Measurements from ENCODE around the gene KRT3. TPM values are rescaled to one million over a fixed set of nuclear protein-coding genes. Genes with fewer than 3 reads are reported as not detected.

The KRT3 gene
- total RNA-seq, 2 donors from 2014 or later, result not detected

DNA sequence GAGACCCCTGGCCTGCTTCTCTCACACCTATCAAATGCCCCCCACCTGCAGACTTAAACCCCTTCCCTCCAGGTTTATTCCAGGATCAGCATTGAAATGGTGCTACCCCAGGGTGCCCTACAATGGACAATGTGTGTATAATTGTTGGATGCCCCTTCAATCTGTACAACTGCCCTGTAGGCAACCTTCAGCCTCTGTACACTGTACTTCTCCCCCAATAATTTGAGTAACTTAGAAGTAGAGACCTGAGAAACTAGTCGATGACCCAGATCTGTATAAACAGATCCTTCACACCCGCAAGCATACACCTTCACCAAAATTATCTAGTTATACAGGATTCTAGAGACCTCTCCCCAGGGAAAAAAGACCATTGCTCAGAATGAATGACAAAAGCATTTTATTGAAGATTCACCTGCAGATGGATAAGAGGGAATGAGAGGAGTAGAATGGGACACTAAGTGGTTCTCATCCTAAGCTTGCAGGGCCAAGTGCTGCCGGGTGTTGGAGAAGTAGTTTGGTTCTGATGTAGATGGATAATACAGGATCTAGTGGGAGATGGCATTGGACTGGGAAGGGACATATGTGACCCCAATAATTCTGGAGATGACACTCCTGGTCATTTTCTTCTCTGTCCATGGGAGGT is 10.4 kb upstream of the KRT3 start:
- H3K9me3 ChIP-seq (ENCODE audit: control insufficient read depth, low read length, poor library complexity, severe bottlenecking), result no peaks in the 10 kb centered on the region
- H3K4me3 Mint-ChIP-seq, result no peak overlapping the region
- peaks cover 56% of the 10 kb centered on the region for H3K27me3 Mint-ChIP-seq
- ATAC-seq, result no peak
- no peak overlapping the region for H3K27ac Mint-ChIP-seq
- peaks cover 3% of the 10 kb centered on the region for H3K36me3 Mint-ChIP-seq (ENCODE audit: low read depth)
- H3K4me1 Mint-ChIP-seq, result no peaks in the 10 kb centered on the region
- DNase-seq, result no peak

DNA sequence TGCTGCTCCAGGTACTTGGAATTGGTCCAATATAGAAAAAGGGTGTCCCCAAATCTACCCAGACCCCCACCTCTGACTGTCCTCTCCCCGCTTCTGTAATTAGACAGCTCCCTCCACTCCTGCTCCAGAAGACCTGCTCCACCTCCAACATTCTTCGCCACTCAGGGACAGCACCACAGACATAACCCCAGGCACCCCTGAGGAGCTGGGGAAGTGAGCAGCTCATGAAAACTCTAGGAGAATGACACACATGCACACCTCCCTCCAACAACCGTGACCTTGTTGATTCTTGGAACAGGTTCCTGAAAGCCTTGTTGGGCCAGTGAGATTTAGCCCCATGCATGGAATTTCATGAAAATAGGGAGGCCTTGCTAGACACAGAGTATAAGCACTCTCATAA is 9.8 kb upstream of the KRT3 start:
- H3K4me3 Mint-ChIP-seq, result no peak overlapping the region
- H3K27ac Mint-ChIP-seq, result no peak overlapping the region
- ATAC-seq, result no peak
- no peak for DNase-seq
- H3K4me1 Mint-ChIP-seq, result no peaks in the 10 kb centered on the region
- H3K27me3 Mint-ChIP-seq, result peaks cover 59% of the 10 kb centered on the region
- no peaks in the 10 kb centered on the region for H3K9me3 ChIP-seq (ENCODE audit: control insufficient read depth, low read length, poor library complexity, severe bottlenecking)
- H3K36me3 Mint-ChIP-seq (ENCODE audit: low read depth), result peaks cover 3% of the 10 kb centered on the region

DNA sequence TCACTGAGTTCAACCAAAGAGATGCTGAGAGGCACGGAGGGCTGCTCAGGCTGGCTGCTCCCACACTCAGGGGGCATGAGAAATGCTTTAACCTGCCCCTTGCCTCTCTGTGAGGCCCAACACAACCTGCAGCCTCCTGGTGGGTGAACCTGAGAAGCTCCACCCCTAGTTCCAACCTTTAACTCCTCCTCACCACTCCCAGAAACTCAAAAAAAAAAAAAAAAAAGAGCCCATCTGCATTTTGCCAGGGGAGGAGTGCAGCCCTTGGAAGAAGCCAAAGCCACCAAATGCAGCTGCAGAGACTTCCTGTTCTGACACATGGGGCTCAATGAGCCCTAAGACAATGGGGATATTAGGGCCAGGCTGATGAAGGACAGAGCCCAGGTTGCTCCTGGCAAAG is 9.1 kb upstream of the KRT3 start:
- no peaks in the 10 kb centered on the region for H3K9me3 ChIP-seq (ENCODE audit: control insufficient read depth, low read length, poor library complexity, severe bottlenecking)
- Mint-ChIP-seq H3K27me3 (peaks cover 60% of the 10 kb centered on the region), H3K36me3 (ENCODE audit: low read depth) (peaks cover 3% of the 10 kb centered on the region), H3K4me1 (no peaks in the 10 kb centered on the region), H3K27ac (no peak overlapping the region), H3K4me3 (no peak overlapping the region)
- DNase-seq (no peak), ATAC-seq (no peak)

DNA sequence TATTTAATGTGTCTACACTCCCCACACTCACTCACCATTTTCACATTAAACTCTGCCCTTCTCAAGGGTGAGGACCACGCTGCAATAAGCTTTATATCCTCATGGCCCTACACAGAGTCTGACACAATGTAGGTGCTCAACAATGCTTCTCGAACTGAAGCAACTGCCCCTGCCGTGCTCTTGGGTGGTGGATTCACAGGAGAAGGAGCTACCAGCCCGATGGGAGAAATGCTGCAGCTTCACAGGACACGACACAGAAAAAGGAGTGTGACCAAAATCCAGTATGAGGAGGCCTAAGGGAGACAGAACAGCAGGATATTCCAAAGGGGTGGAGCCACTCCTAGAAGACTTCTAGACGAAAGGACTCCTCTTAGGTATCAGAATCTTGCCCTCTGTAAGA is 6.5 kb upstream of the KRT3 start:
- no peaks in the 10 kb centered on the region for H3K9me3 ChIP-seq (ENCODE audit: control insufficient read depth, low read length, poor library complexity, severe bottlenecking)
- Mint-ChIP-seq H3K4me1 (no peaks in the 10 kb centered on the region), H3K36me3 (ENCODE audit: low read depth) (peaks cover 5% of the 10 kb centered on the region), H3K27me3 (peaks cover 53% of the 10 kb centered on the region), H3K4me3 (no peak overlapping the region), H3K27ac (no peak overlapping the region)
- DNase-seq (no peak), ATAC-seq (no peak)

DNA sequence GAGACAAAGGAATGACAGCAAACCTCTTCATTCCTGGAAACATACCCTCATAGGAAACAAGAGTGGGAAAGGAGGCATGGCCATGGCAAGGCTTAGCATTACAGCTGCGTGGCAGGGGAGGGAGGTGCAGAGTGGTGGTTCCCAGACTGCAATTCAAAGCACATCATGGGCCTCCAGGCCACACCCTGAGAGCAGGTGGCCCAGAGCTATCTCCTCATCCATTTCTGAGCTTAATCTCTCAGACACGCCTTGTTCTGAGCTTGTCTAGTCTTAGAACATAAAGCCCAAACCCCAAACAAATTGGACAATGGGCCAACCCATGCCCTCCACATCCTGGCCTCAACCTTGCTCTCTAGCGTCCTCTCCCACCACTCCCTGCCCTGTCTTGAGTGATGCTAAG is 5.9 kb upstream of the KRT3 start:
- no peak overlapping the region for H3K27ac Mint-ChIP-seq
- DNase-seq (no peak), ATAC-seq (no peak)
- H3K36me3 Mint-ChIP-seq (ENCODE audit: low read depth), result peaks cover 5% of the 10 kb centered on the region
- H3K9me3 ChIP-seq (ENCODE audit: control insufficient read depth, low read length, poor library complexity, severe bottlenecking), result no peaks in the 10 kb centered on the region
- peaks cover 47% of the 10 kb centered on the region for H3K27me3 Mint-ChIP-seq
- no peaks in the 10 kb centered on the region for H3K4me1 Mint-ChIP-seq
- H3K4me3 Mint-ChIP-seq, result no peak overlapping the region

DNA sequence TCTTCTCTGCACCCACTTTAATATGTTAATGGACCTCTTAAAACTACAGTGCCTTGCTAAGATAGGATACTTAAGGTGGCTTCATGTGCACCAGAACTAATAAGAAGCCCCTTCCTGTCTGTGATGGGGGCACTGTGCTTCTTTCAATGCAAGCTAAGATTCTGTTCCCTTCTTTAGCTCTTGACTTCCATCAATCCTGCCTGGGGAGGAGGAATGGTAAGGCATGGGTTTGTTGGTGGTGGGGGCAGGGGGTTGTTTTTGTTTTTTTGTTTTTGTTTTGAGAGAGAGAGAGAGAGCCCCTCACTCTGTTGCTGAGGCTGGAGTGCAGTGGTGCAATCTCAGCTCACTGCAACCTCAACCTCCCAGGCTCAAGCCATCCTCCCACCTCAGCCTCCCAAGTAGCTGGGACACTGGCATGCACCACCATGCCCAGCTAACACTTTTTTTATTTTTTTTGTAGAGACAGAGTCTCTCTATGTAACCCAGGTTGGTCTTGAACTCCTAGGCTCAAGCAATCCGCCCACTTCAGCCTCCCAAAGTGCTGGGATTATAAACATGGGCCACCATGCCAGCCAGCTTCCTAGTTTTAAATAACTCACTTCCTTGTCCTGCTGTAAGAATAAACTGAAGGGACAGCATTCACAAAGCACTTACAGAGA is 4.5 kb upstream of the KRT3 start:
- Mint-ChIP-seq H3K4me3 (no peak overlapping the region), H3K4me1 (no peaks in the 10 kb centered on the region), H3K27me3 (peaks cover 42% of the 10 kb centered on the region), H3K36me3 (ENCODE audit: low read depth) (peaks cover 5% of the 10 kb centered on the region), H3K27ac (no peak overlapping the region)
- no peak for ATAC-seq
- DNase-seq, result no peak
- no peaks in the 10 kb centered on the region for H3K9me3 ChIP-seq (ENCODE audit: control insufficient read depth, low read length, poor library complexity, severe bottlenecking)

DNA sequence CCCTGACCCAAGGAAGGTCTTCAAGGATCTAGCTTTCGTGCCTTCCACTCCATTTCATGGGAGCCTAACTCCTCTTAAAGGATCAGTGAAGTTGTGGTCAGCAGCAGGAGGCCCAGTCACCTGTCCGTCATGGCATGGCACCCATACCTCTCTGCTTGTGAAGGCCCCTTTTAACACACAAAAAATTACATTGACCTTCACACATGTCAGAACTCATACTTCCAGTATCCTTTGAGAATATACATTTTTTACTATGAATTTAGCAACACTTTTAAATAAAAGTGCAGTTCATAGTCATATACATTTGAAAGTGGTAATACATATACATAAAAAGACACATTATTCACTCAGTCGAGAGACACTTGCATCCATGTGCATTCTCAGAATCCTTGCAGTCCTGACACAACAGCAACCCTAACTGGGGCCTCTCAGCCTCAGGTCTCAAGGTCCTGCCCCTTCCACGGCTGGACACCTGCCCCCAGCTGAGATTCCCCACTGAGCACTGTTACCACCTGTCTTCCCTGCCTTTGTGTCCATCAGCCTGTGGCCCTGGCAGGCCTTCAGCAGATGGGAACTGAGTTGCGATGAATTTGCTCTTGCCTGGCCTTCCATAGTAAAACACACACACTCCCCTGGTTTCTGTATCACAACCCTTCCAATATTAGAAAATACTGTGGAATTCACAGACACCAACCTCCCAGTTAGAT is 3.7 kb upstream of the KRT3 start:
- H3K4me3 Mint-ChIP-seq, result no peak overlapping the region
- H3K27me3 Mint-ChIP-seq, result peaks cover 43% of the 10 kb centered on the region
- H3K36me3 Mint-ChIP-seq (ENCODE audit: low read depth), result peaks cover 5% of the 10 kb centered on the region
- ATAC-seq (no peak), DNase-seq (no peak)
- no peaks in the 10 kb centered on the region for H3K4me1 Mint-ChIP-seq
- no peak overlapping the region for H3K27ac Mint-ChIP-seq
- no peaks in the 10 kb centered on the region for H3K9me3 ChIP-seq (ENCODE audit: control insufficient read depth, low read length, poor library complexity, severe bottlenecking)

DNA sequence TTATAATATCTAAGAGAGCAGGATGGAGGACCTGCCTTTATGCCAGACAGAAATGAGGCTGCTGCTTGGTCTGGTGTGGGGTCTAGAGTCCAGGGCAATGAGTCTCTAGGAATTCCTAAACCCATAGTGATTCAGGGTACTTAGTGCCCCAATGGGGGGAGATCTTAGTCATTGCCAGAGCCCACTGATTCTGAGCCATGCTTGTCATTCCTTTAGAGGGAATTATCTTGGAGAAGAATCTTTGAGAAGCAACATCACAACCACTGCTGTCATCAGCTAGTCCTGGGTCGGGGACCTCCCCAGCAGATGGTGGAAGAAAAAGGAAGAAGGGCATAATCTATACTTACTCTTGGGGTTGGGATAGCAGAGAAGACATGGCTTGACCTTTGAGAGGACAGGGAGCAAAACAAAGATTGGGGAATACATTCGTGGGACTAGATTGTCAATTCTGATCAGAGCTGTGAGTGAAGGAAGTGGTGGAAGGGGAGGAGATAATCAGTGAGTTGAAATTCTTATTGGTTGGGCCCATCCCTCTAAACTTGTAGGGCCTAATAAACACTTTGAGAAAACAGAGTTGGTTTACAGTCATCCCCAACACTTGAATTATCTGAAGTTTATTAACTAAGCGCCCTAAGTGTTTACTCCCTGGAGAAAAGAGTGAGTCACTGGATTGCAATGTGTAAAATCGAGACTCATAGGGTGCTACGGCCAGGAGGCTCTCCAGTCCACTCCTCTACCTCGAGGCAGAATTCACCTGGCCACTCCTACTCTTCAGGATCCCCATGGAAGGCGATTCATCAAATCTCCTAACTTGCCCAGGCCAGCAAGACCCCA is 3.0 kb upstream of the KRT3 start:
- Mint-ChIP-seq H3K27ac (no peak overlapping the region), H3K27me3 (peaks cover 46% of the 10 kb centered on the region), H3K4me1 (no peaks in the 10 kb centered on the region), H3K4me3 (no peak overlapping the region), H3K36me3 (ENCODE audit: low read depth) (peaks cover 5% of the 10 kb centered on the region)
- no peak for DNase-seq
- H3K9me3 ChIP-seq (ENCODE audit: control insufficient read depth, low read length, poor library complexity, severe bottlenecking), result no peaks in the 10 kb centered on the region
- no peak for ATAC-seq

DNA sequence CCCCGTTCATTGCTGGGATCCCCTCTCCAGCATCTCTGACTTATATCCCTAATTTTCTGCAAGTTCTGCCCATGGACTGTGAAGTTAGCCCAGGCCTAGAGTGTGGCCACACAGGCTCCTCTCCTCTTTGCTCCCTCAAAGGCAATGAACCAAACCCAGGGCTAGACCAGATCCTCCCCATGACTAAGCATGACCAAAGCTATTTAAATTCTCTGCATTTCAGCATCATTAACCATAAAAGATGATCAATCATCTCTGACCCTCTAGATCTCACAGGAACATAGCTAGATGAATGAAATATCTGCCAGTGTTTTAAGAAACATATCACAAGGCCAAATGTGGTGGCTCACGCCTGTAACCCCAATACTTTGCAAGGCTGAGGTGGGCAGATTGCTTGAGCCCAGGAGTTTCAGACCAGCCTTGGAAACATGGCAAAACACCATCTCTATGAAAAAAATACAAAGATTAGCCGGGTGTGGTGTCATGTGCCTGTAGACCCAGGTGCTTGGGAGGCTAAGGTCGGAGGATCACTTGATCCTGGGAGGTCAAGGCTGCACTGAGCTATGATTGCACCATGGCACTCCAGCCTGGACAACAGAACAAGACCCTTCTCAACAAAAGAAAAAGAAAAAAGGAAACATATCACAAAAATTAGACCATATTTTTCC is 2.2 kb upstream of the KRT3 start:
- Mint-ChIP-seq H3K4me1 (no peaks in the 10 kb centered on the region), H3K4me3 (no peak overlapping the region), H3K27me3 (peaks cover 49% of the 10 kb centered on the region), H3K36me3 (ENCODE audit: low read depth) (peaks cover 4% of the 10 kb centered on the region), H3K27ac (no peak overlapping the region)
- no peaks in the 10 kb centered on the region for H3K9me3 ChIP-seq (ENCODE audit: control insufficient read depth, low read length, poor library complexity, severe bottlenecking)
- ATAC-seq (no peak), DNase-seq (no peak)

DNA sequence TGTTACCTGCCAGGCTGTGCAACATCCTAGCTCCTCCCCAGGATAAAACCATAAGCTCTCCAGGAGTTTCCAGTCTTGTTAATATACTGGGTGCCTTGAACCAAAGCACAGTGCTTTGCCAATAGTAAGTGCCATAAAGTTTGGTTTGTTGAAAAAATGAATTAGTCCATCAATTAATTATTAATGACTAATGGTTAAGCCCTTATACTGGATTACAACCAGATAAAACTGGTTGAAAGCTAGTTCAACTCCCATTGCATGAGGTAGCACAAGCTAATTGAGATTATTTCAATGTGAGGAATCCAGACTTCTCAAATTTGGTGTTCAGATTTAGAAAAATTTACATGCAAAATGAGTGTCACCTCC is 1.6 kb upstream of the KRT3 start:
- H3K4me3 Mint-ChIP-seq, result no peak overlapping the region
- H3K36me3 Mint-ChIP-seq (ENCODE audit: low read depth), result peaks cover 2% of the 10 kb centered on the region
- no peaks in the 10 kb centered on the region for H3K4me1 Mint-ChIP-seq
- ATAC-seq (no peak), DNase-seq (no peak)
- H3K27me3 Mint-ChIP-seq, result peaks cover 55% of the 10 kb centered on the region
- no peak overlapping the region for H3K27ac Mint-ChIP-seq
- no peaks in the 10 kb centered on the region for H3K9me3 ChIP-seq (ENCODE audit: control insufficient read depth, low read length, poor library complexity, severe bottlenecking)

DNA sequence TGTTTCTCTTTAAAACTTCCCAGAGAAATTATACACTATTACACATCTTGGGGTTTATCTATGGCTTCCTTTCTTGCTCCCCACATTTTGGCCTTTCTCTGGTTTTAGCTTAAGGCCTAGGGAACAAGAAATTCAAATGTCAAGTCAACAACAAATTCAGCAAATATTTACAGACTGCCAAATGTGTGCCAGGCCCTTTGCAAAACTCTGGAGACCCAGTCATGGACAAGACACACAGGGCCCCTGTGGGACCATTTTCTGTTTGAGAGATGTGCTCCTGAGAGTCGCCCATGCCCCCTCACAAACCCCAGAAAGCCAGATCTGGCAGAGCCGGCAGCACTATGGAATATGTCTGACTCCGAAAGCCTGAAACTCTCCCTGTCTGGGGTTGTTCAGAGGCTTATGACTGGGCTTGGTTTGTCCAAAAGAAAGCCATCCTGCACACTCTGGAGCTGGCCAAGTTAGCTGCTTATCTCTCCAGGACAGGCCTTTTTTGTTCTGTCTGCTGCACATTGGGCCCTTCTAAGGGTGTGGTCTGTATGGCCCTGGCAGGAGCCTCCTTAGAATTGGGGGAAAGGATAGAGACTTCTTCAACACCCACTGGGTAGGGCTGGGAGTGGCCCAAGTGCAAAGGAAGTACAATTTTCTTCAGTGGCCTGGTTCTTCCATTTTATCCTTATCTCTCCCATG is 1.1 kb upstream of the KRT3 start:
- DNase-seq (no peak), ATAC-seq (no peak)
- H3K36me3 Mint-ChIP-seq (ENCODE audit: low read depth), result peaks cover 2% of the 10 kb centered on the region
- no peak overlapping the region for H3K27ac Mint-ChIP-seq
- no peaks in the 10 kb centered on the region for H3K4me1 Mint-ChIP-seq
- peaks cover 61% of the 10 kb centered on the region for H3K27me3 Mint-ChIP-seq
- no peak overlapping the region for H3K4me3 Mint-ChIP-seq
- H3K9me3 ChIP-seq (ENCODE audit: control insufficient read depth, low read length, poor library complexity, severe bottlenecking), result no peaks in the 10 kb centered on the region

DNA sequence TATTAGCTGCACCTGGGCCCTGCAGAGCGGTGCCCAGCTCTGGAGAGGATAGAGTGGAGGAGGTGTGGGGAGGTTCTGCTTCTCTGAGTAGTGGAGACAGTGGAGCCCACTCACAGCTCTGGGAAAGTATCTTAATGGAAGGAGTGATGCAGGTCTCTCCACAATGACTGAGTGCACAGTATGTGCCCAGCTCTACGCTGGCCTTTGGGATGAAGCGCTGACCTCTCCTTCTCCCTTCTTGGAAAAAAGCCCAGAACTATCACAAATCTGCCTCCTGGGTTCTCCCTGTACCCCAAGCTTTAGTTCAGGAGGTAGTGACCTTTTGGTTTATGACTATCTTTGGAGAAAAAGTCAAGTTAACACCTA is 495 bp upstream of the KRT3 start:
- DNase-seq, result no peak
- no peak overlapping the region for H3K27ac Mint-ChIP-seq
- H3K4me3 Mint-ChIP-seq, result no peak overlapping the region
- H3K27me3 Mint-ChIP-seq, result peaks cover 64% of the 10 kb centered on the region
- H3K9me3 ChIP-seq (ENCODE audit: control insufficient read depth, low read length, poor library complexity, severe bottlenecking), result no peaks in the 10 kb centered on the region
- peaks cover 2% of the 10 kb centered on the region for H3K36me3 Mint-ChIP-seq (ENCODE audit: low read depth)
- H3K4me1 Mint-ChIP-seq, result no peaks in the 10 kb centered on the region
- no peak for ATAC-seq
